Endothelial cell of umbilical vein (primary cell): ENCODE data around the gene ARHGEF10L.

Experiments
- CTCF ChIP-seq, 2 donors: IDR thresholded peaks; 1 replicate in 1 of 2; 2 replicates in 1 of 2; pipeline ENCODE4 v1.5.1; 2011; ENCODE audit warnings: low read length in 2 of 2, mild to moderate bottlenecking in 2 of 2, moderate library complexity in 2 of 2, control low read depth in 1 of 2, inconsistent platforms in 1 of 2, low read depth in 1 of 2; ENCODE audit not compliant: insufficient read depth in 1 of 2; ENCODE audit errors: extremely low read depth in 1 of 2
- EZH2 ChIP-seq: IDR thresholded peaks from 2 replicates; pipeline ENCODE4 v1.6.1; 2012; ENCODE audit warnings: borderline replicate concordance, low read depth, mild to moderate bottlenecking, moderate library complexity, low read length, inconsistent platforms; ENCODE audit not compliant: severe bottlenecking
- FOS ChIP-seq: IDR thresholded peaks from 2 replicates; pipeline ENCODE4 v1.6.1; 2011; ENCODE audit warnings: mild to moderate bottlenecking, low read length, moderate library complexity, borderline replicate concordance; ENCODE audit not compliant: insufficient read depth
- GATA2 ChIP-seq: IDR thresholded peaks from 2 replicates; pipeline ENCODE4 v1.7.0; 2011; ENCODE audit warnings: low read depth, mild to moderate bottlenecking, moderate library complexity, mixed read lengths, low read length; ENCODE audit not compliant: insufficient read length, insufficient read depth
- JUN ChIP-seq: IDR thresholded peaks from 2 replicates; pipeline ENCODE4 v1.6.1; 2011; ENCODE audit warnings: borderline replicate concordance, low read depth; ENCODE audit not compliant: insufficient read length, insufficient read depth
- MAX ChIP-seq: IDR thresholded peaks from 2 replicates; pipeline ENCODE4 v1.6.1; 2011; ENCODE audit not compliant: insufficient read depth, insufficient read length
- MYC ChIP-seq: IDR thresholded peaks from one replicate; pipeline ENCODE4 v1.6.1; 2011; ENCODE audit warnings: mild to moderate bottlenecking, low read depth, low read length
- POLR2A ChIP-seq: IDR thresholded peaks from 2 replicates; pipeline ENCODE4 v1.6.1; 2012; ENCODE audit warnings: low read depth, mild to moderate bottlenecking, control low read depth, low read length
- POLR2AphosphoS5 ChIP-seq: IDR thresholded peaks from 2 replicates; pipeline ENCODE4 v1.6.1; 2012; ENCODE audit warnings: low read depth, mild to moderate bottlenecking, control low read depth, low read length, moderate library complexity; ENCODE audit not compliant: insufficient read depth

- TF ChIP-seq CTCF (IDR thresholded peaks at IDR 0.05; ENCODE audit: extremely low read depth in 1 of 2, insufficient read depth in 1 of 2, low read depth in 1 of 2, low read length in 2 of 2) (no peak), POLR2A (no peak), GATA2 (no peak), POLR2AphosphoS5 (no peak), MAX (no peak), EZH2 (no peak), MYC (no peak), FOS (no peak), JUN (no peak)
Observed at GRCh38 chr1:17542645-17543044, 3.1 kb downstream of the ARHGEF10L start.
